GM23338 (cell line): ENCODE results near the gene PLXNA2.

Experiments
- CREB1 ChIP-seq: fragments of 250-450 bp; sonication (Bioruptor Pico); IDR thresholded peaks from 2 replicates; pipeline ENCODE4 v1.5.0; 2020; ENCODE audit warnings: low read depth, mild to moderate bottlenecking, moderate library complexity
- CTCF ChIP-seq, 2 experiments: fragments of 200-600 bp in 1 of 2; sonication (generic) in 1 of 2; conservative IDR thresholded peaks; 2 replicates each; pipeline versions ENCODE4 v1.5.1 to v1.6.1; 2016 to 2017; ENCODE audit warnings: antibody characterized with exemption in 2 of 2, low read depth in 2 of 2, mild to moderate bottlenecking in 2 of 2, moderate library complexity in 1 of 2
- ETS1 ChIP-seq: IDR thresholded peaks from 2 replicates; pipeline ENCODE4 v1.6.1; 2016; ENCODE audit warnings: antibody characterized with exemption
- EZH2 ChIP-seq: fragments of 200-600 bp; sonication (generic); IDR thresholded peaks from one replicate; pipeline ENCODE4 v1.8.0; 2017; ENCODE audit warnings: antibody characterized with exemption, mild to moderate bottlenecking, low read depth; ENCODE audit not compliant: unreplicated experiment
- EZH2phosphoT487 ChIP-seq: fragments of 200-600 bp; sonication (generic); IDR thresholded peaks from one replicate; pipeline ENCODE4 v1.8.1; 2018; ENCODE audit warnings: antibody characterized with exemption; ENCODE audit not compliant: unreplicated experiment
- JUNB ChIP-seq: IDR thresholded peaks from one replicate; pipeline ENCODE4 v1.6.1; 2016; ENCODE audit warnings: antibody characterized with exemption; ENCODE audit not compliant: unreplicated experiment
- NANOG ChIP-seq: IDR thresholded peaks from 2 replicates; pipeline ENCODE4 v1.6.1; 2016; ENCODE audit warnings: antibody characterized with exemption, borderline replicate concordance
- POLR2AphosphoS5 ChIP-seq: IDR thresholded peaks from 2 replicates; pipeline ENCODE4 v1.6.1; 2016; ENCODE audit warnings: antibody characterized with exemption, low read depth
- STAT1 ChIP-seq: IDR thresholded peaks from one replicate; pipeline ENCODE4 v1.6.1; 2016; ENCODE audit warnings: antibody characterized with exemption; ENCODE audit not compliant: unreplicated experiment
- ZNF114 ChIP-seq: fragments of 250-450 bp; sonication (Bioruptor Pico); IDR thresholded peaks from 2 replicates; pipeline ENCODE4 v1.5.0; 2020; ENCODE audit warnings: mild to moderate bottlenecking, moderate library complexity
- ZNF331 ChIP-seq: fragments of 250-450 bp; sonication (Bioruptor Pico); IDR thresholded peaks from 2 replicates; pipeline ENCODE4 v1.5.0; 2020; ENCODE audit warnings: low read depth, mild to moderate bottlenecking, moderate library complexity
- TF ChIP-seq, protein P1 (sequence below): IDR thresholded peaks from one replicate; pipeline ENCODE4 v1.6.1; 2018; ENCODE audit warnings: antibody characterized with exemption; ENCODE audit not compliant: unreplicated experiment

- TF ChIP-seq CTCF (conservative IDR thresholded peaks at IDR 0.05; ENCODE audit: low read depth in 2 of 2), result no peak
- TF ChIP-seq, protein P1, sequence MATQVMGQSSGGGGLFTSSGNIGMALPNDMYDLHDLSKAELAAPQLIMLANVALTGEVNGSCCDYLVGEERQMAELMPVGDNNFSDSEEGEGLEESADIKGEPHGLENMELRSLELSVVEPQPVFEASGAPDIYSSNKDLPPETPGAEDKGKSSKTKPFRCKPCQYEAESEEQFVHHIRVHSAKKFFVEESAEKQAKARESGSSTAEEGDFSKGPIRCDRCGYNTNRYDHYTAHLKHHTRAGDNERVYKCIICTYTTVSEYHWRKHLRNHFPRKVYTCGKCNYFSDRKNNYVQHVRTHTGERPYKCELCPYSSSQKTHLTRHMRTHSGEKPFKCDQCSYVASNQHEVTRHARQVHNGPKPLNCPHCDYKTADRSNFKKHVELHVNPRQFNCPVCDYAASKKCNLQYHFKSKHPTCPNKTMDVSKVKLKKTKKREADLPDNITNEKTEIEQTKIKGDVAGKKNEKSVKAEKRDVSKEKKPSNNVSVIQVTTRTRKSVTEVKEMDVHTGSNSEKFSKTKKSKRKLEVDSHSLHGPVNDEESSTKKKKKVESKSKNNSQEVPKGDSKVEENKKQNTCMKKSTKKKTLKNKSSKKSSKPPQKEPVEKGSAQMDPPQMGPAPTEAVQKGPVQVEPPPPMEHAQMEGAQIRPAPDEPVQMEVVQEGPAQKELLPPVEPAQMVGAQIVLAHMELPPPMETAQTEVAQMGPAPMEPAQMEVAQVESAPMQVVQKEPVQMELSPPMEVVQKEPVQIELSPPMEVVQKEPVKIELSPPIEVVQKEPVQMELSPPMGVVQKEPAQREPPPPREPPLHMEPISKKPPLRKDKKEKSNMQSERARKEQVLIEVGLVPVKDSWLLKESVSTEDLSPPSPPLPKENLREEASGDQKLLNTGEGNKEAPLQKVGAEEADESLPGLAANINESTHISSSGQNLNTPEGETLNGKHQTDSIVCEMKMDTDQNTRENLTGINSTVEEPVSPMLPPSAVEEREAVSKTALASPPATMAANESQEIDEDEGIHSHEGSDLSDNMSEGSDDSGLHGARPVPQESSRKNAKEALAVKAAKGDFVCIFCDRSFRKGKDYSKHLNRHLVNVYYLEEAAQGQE, result no peak
- TF ChIP-seq EZH2, result no peak
- TF ChIP-seq POLR2AphosphoS5, result no peak
- no peak for TF ChIP-seq ZNF331 (CRISPR knock-in tag)
- TF ChIP-seq EZH2phosphoT487, result no peak
- TF ChIP-seq CREB1 (CRISPR knock-in tag), result no peak
- no peak for TF ChIP-seq JUNB
- TF ChIP-seq ETS1, result no peak
- no peak for TF ChIP-seq STAT1
- no peak for TF ChIP-seq NANOG
- TF ChIP-seq ZNF114 (CRISPR knock-in tag), result no peak
Observed at GRCh38 chr1:208241512-208241911, 2.7 kb downstream of the PLXNA2 start.
